ENCODE data around the gene NT5C3B. TPM values are rescaled to one million over a fixed set of nuclear protein-coding genes. Genes with fewer than 3 reads are reported as not detected.

The NT5C3B gene
- total and polyA plus RNA-seq, 5 experiments from 2014 or later = 38.4 to 64.7 (median 51.3) TPM

- H3K9me3 Mint-ChIP-seq = no peaks in the 10 kb centered on the region
- peaks cover 0 to 7% (median 0%) of the 10 kb centered on the region in 5 donors for H3K27me3 Mint-ChIP-seq
- no peak for DNase-seq
- H3K4me3 Mint-ChIP-seq = no peak overlapping the region
- H3K36me3 Mint-ChIP-seq = no peaks in the 10 kb centered on the region
- POLR2A ChIA-PET = no interaction called here
- no peak for ATAC-seq
- no peak overlapping the region for H3K27ac Mint-ChIP-seq
- peaks cover 7 to 11% (median 8%) of the 10 kb centered on the region in 4 donors for H3K4me1 Mint-ChIP-seq
Measured at GRCh38 chr17:41816637-41817320, 19.3 kb downstream of the NT5C3B start.

- ATAC-seq (no peak), DNase-seq (no peak)
- H3K9me3 Mint-ChIP-seq = no peaks in the 10 kb centered on the region
- H3K4me3 Mint-ChIP-seq = peak overlapping the region in 3 of 10 donors; percentile 78 to 90 (median 82)
- POLR2A ChIA-PET = no interaction called here
- H3K27me3 Mint-ChIP-seq = peaks cover 0 to 7% (median 1%) of the 10 kb centered on the region in 5 donors
- peak overlapping the region in 2 of 10 donors; percentile 17 to 38 for H3K27ac Mint-ChIP-seq
- peaks cover 17 to 26% (median 23%) of the 10 kb centered on the region in 4 donors for H3K4me1 Mint-ChIP-seq
- no peaks in the 10 kb centered on the region for H3K36me3 Mint-ChIP-seq
Measured at GRCh38 chr17:41814195-41814594, 21.8 kb downstream of the NT5C3B start.

- H3K4me3 Mint-ChIP-seq = peak overlapping the region in 8 of 10 donors; percentile 60 to 93 (median 80)
- H3K27me3 Mint-ChIP-seq = peaks cover 0 to 7% (median 1%) of the 10 kb centered on the region in 5 donors
- ATAC-seq = no peak
- H3K27ac Mint-ChIP-seq = peak overlapping the region in 6 of 10 donors; percentile 28 to 70 (median 48)
- no peaks in the 10 kb centered on the region for H3K9me3 Mint-ChIP-seq
- no peaks in the 10 kb centered on the region for H3K36me3 Mint-ChIP-seq
- no peak for DNase-seq
- POLR2A ChIA-PET = no interaction called here
- peaks cover 17 to 26% (median 24%) of the 10 kb centered on the region in 4 donors for H3K4me1 Mint-ChIP-seq
Measured at GRCh38 chr17:41813699-41814124, 22.3 kb downstream of the NT5C3B start.

- ATAC-seq = no peak
- H3K27ac Mint-ChIP-seq = peak overlapping the region in 4 of 10 donors; percentile 28 to 70 (median 47)
Measured at GRCh38 chr17:41813152-41813680, 22.8 kb downstream of the NT5C3B start.

GRCh38 chr17:41812381-41813151 is 23.5 kb downstream of the NT5C3B start, which contains the start of gene FKBP10:
FKBP10 (plus strand) TSS chr17:41813004; CDS start chr17:41813035, 31 bp downstream.
- ATAC-seq = peak; percentile 13 to 20
- no peaks in the 10 kb centered on the region for H3K36me3 Mint-ChIP-seq
- no peaks in the 10 kb centered on the region for H3K9me3 Mint-ChIP-seq

More at GRCh38 chr17:41813152-41813680, 22.8 kb downstream of the NT5C3B start:
- peaks cover 17 to 26% (median 24%) of the 10 kb centered on the region in 4 donors for H3K4me1 Mint-ChIP-seq
- no peaks in the 10 kb centered on the region for H3K36me3 Mint-ChIP-seq
- H3K4me3 Mint-ChIP-seq = peak overlapping the region; percentile 50 to 93 (median 76)
- POLR2A ChIA-PET = interaction anchor here (0.6 to 0.7 kb wide), 2 partner anchors 432 to 1293 kb away, joined by 3 to 11 read pairs; no protein-coding TSS in a partner anchor
- peaks cover 0 to 5% (median 1%) of the 10 kb centered on the region in 5 donors for H3K27me3 Mint-ChIP-seq
- no peak for DNase-seq
- H3K9me3 Mint-ChIP-seq = no peaks in the 10 kb centered on the region

GRCh38 chr17:41811549-41812380 is 24.3 kb downstream of the NT5C3B start, which contains the start of gene P3H4:
P3H4 (minus strand) TSS chr17:41811949; CDS start chr17:41811915, 34 bp downstream.
- DNase-seq = peak; percentile 57 to 83 (median 75)
- Mint-ChIP-seq H3K4me1 (peaks cover 17 to 26% (median 24%) of the 10 kb centered on the region in 4 donors), H3K27ac (peak within 1 kb of the TSS; percentile 15 to 95 (median 83)), H3K9me3 (no peaks in the 10 kb centered on the region), H3K36me3 (no peaks in the 10 kb centered on the region), H3K27me3 (peaks cover 0 to 4% (median 0%) of the 10 kb centered on the region in 5 donors), H3K4me3 (peak within 1 kb of the TSS; percentile 87 to 97 (median 93))
- POLR2A ChIA-PET = interaction anchor here (0.6 to 3.9 kb wide), 10 partner anchors 10 to 1909 kb away, joined by 3 to 29 read pairs (median 4); partner anchors contain the start of genes EIF1 and KLHL11
- ATAC-seq = peak; percentile 91 to 92

More at GRCh38 chr17:41812381-41813151, 23.5 kb downstream of the NT5C3B start, which contains the start of gene FKBP10:
- Mint-ChIP-seq H3K4me1 (peaks cover 17 to 26% (median 24%) of the 10 kb centered on the region in 4 donors), H3K27me3 (peaks cover 0 to 4% (median 0%) of the 10 kb centered on the region in 5 donors), H3K27ac (peak within 1 kb of the TSS in 9 of 10 donors; percentile 75 to 95 (median 84)), H3K4me3 (peak within 1 kb of the TSS; percentile 87 to 97 (median 93))
- POLR2A ChIA-PET = interaction anchor here (0.6 to 3.9 kb wide), 7 partner anchors 10 to 1292 kb away, joined by 3 to 29 read pairs (median 5); partner anchors contain the start of genes EIF1 and KLHL11
- peak in 7 of 10 donors; percentile 11 to 58 (median 52) for DNase-seq

- Mint-ChIP-seq H3K27ac (peak overlapping the region in 2 of 10 donors; percentile 22 to 49), H3K9me3 (no peaks in the 10 kb centered on the region), H3K36me3 (peaks cover 0 to 2% (median 0%) of the 10 kb centered on the region in 3 donors), H3K4me3 (peak overlapping the region; percentile 61 to 97 (median 86)), H3K4me1 (peaks cover 17 to 26% (median 24%) of the 10 kb centered on the region in 4 donors), H3K27me3 (peaks cover 0 to 4% (median 0%) of the 10 kb centered on the region in 5 donors)
- DNase-seq = peak in 1 of 10 donors; percentile 30
- POLR2A ChIA-PET = interaction anchor here (0.7 to 3.9 kb wide), 7 partner anchors 9 to 122 kb away, joined by 3 to 29 read pairs (median 7); partner anchors contain the start of genes EIF1 and KLHL11
- ATAC-seq = peak; percentile 61 to 66
Measured at GRCh38 chr17:41810659-41811548, 25.1 kb downstream of the NT5C3B start.

GRCh38 chr17:41806685-41807445 is 29.2 kb downstream of the NT5C3B start:
- Mint-ChIP-seq H3K9me3 (no peaks in the 10 kb centered on the region), H3K27ac (no peak overlapping the region), H3K4me1 (peaks cover 10 to 18% (median 16%) of the 10 kb centered on the region in 4 donors), H3K4me3 (no peak overlapping the region), H3K27me3 (peaks cover 0 to 1% (median 0%) of the 10 kb centered on the region in 5 donors), H3K36me3 (peaks cover 0 to 2% (median 0%) of the 10 kb centered on the region in 3 donors)
- POLR2A ChIA-PET = no interaction called here
- ATAC-seq (no peak), DNase-seq (no peak)

GRCh38 chr17:41803049-41804020 is 32.7 kb downstream of the NT5C3B start:
- H3K4me3 Mint-ChIP-seq = peak overlapping the region in 1 of 10 donors; percentile 29
- peaks cover 3 to 9% (median 8%) of the 10 kb centered on the region in 4 donors for H3K4me1 Mint-ChIP-seq
- H3K27ac Mint-ChIP-seq = no peak overlapping the region
- no peaks in the 10 kb centered on the region for H3K9me3 Mint-ChIP-seq
- POLR2A ChIA-PET = interaction anchor here (2.3 kb wide), 1 partner anchor 8 kb away, joined by 9 read pairs; the partner anchor contains the start of gene P3H4
- ATAC-seq (no peak), DNase-seq (no peak)
- H3K36me3 Mint-ChIP-seq = peaks cover 0 to 2% (median 0%) of the 10 kb centered on the region in 3 donors
- no peaks in the 10 kb centered on the region for H3K27me3 Mint-ChIP-seq
